Stimulated activated CD8-positive, alpha-beta memory T cell treated with anti-CD3 and anti-CD28 coated beads, Interleukin-7, amount 100 ng/mL, for 4 hours (primary cell): ENCODE data around the gene DPY19L3.
"Not testable (repeated sequence)": the region's sequence is repeated elsewhere in the genome, so short reads cannot be mapped to it uniquely, and the experiment has no call there.

Source experiments
- DNase-seq, 2 donors: peaks; one replicate each; pipeline ENCODE4 v3.0.0-alpha.2; 2020; ENCODE audit warnings: low read depth in 2 of 2

Gene DPY19L3

DNA sequence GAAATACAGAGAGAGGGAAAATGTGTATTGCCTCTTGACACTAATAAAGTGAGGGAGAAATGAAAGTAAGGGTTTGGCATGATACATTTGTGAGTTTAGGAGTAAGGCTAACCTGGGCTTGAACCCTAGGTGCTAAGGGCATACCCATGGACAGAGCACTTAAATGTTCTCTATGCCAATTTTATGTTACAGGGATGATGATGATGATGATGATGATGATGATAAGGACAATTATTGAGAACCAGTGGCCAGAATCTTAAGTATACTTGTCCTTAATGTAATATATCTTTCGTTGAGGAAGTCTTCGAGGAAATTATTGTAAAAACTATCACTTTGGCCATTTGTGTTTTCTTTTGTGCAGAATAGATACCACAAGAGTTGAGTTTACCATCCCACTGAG, 33.2 kb downstream of the DPY19L3 start:
- no peak for DNase-seq

DNA sequence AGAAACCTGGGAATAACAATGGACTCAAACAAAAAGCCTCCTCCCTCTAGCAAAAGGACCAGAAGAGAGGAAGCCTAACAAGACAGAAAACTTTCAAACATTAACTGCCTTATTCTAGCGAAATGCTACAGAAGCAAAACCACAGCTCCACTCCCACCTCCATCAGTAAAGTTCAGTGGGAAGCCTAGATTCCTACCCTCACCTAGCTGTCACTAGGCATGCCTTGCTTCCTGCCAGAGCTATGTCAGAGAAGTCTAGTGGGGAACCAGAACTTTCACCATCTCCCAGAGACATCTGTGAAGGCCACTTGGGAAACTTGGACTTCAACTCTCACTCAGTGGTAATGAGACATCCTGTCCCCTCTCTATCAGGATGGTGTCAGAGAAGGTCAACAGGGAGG, 37.1 kb downstream of the DPY19L3 start:
- no peak for DNase-seq

DNA sequence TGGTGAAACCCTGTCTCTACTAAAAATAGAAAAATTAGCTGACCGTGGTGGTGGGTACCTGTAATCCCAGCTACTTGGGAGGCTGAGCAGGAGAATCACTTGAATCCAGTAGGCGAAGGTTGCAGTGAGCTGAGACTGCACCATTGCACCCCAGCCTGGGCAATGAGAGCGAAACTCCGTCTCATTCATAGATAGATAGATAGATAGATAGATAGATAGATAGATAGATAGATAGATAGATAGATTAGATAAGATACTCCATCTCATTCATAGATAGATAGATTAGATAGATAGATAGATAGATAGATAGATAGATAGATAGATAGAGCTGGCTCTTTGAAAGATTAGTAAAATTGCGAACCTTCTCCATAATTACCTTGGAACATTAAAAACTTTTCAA, 42.0 kb downstream of the DPY19L3 start:
- DNase-seq = not testable (repeated sequence)

DNA sequence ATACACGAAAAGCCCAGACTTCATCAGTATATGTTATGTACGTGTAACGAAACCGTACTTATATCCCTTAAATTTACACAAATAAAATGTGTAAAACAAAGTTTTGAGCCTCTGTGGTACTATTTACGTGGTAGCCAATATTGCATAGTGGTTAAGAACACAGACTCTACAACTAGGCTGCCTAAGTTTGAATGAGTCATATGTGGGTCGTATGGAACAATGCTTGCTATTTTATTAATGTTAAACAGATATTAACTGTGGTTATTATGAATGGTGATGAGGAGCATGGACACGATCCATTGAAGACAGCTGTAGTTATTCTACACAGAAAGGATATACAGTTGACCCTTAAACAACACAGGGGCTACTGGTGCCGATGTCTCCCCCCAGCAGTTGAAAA, 42.5 kb downstream of the DPY19L3 start:
- DNase-seq = no peak

DNA sequence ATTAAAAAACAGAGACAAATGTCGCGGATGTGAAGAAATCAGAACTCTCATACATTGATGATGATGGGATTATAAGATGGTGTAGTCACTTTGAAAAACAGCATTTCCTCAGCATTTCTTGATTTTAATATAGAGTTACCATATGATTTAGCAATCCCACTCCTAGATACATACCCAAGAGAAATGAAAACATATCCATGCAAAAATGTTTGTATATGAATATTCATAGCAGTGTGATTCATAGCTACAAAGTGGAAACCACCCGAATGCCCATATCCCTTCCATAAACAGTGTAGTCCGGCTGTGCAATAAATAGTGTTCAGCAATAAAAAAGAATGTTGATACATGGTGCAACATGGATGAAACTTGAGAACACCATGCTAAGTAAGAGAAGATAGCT, 44.6 kb downstream of the DPY19L3 start:
- DNase-seq = no peak

DNA sequence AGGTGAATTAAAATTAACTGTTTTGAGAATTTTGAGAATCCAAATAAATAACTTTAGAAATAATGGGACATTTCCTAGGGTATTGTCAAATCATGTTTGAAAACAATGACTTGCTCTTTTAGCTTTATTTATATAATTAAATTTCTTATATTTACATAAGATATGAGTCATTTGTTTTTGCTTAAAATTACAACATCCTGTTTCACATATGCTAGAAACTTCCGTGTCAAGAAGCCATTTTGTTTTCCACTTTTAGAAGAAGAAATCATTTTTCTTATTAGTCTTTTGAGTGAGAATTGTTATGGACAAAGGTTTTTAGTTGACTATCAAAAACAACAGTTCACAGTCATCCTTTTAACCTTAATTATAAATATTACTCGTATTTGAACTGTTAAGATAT, 48.2 kb downstream of the DPY19L3 start:
- DNase-seq = no peak

DNA sequence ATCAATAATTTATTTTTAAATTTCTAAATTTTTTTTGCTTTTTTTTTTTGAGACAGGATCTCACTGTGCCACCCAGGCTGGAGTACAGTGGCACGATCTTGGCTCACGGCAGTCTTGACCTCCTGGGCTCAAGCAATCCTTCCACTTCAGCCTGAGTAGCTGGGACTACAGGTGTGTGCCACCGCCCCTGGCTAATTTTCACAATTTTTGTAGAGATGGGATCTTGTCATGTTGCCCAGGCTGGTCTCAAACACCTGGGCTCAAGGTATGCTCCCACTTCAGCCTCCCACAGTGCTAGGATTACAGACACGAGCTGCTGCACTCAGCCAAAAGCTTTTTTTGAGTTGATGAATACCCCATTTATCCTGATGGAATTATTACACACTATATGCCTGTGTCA, 50.8 kb downstream of the DPY19L3 start:
- no peak for DNase-seq

DNA sequence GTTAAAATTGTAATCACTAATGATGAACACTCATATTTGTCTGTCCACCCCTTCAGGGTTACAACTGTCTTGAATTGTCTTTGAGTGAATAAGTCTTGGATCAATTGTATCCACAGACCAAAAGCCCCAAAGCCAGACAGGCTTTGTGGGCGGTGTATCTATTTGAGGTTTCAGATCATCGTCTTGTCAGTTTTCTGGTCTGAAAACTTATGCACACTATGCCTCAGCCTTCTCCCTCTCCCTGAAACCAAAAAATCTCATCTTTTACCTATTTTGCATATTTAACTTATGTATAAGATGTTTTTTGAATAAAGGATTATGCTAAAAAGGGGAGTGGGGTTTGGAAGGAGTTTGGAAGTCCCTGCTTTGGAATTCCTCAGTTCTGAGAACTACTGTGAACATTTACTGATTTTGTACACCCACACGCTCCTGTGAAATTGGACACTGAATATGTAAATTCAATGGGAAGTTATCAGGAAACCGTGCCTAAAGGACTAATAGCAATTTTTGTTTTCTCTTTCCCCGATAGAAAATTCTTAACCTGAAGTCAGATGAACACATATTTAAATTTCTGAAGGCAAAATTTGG, 52.1 kb downstream of the DPY19L3 start:
- DNase-seq = no peak

DNA sequence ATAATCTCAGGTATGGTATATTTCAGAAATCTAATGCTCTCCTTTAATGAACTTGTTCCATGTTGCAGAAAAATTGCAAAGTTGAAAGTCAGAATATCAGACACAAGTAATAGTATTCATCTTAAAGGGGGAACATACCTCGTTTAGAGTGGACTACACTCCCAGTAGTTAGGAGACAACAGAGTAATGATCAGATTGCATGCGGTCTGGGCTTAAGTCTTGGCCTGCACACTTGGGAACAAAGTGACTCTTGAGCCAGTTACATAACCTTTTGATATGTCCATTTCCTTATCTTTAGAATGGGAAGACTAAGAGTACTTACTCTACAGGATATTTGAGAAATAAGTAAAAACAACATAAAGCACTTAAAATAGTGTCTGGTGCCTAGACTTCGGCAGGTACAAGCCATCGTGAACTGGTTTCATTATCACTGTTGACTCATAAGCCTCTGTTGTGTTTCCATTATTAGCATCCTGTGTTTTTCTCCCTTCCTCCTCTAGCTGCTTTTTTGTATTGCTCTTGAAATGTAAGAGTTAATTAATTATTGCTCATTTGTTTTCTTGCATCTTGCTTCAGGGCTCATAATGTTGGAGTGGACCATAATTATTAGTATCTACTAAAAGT, 53.0 kb downstream of the DPY19L3 start:
- DNase-seq = no peak

DNA sequence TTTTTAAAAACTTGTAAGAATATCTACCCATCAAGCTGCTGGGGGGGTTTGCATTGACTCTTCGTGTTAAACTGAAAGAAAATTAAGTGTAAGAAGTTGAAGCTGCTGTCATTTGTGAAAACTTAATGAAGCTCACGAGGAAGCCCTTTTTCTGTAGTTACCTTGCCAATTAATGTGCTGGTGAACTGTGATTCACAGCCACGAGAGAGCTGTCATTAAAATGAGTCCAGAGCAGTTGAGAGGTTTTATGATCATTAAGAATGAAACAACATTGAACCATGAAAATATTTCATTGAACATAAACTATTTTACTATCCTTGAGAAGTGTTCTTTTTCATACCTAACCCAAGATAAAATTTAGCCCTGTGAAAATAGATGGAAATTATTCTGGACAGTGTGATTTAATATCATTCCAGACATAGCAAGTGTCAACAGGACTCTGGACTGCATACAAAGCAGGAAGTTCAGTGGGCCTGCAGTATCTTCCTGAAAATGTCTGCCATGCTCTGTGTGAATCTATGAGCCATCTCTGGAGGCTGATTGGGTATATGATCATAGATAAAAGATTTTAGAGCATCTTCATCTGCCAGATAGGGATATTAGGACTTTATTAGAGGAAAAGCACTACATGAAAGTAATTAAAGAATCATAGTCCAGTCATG, 53.8 kb downstream of the DPY19L3 start:
- DNase-seq = no peak

DNA sequence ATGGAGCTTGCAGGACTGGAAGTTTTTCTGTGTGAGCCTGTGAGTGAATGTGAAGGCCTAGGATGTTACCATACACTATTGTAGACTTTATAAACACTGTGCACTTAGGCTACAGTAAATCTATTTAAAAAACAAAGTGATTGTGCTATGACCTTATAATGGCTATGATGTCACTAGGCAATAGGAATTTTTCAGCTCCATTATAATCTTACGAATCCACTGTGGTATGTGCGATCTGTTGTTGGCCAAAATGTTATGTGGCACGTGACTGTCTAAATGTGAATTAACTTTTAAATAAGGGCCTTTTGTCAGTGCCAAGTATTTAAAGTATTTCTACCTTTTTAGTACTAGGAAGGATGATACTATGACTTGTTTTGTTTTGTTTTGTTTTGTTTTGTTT, 54.9 kb downstream of the DPY19L3 start:
- no peak for DNase-seq

DNA sequence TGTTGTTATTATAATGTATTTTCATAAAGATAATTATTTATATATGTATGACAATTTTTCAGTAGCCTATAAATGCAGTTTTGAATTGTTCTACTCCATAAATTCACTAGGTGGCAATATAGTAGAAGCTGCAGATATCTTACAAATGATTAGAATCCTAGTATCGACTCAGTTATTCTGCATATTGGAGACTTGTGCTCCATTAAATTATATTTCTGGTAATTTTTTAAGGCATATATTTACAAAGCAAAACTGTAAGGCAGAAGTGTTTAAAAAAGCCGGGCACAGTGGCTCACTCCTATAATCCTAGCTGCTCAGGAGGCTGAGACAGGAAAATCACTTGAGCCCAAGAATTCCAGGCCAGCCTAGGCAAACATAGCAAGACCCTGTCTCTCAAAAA, 58.7 kb downstream of the DPY19L3 start:
- DNase-seq = no peak

DNA sequence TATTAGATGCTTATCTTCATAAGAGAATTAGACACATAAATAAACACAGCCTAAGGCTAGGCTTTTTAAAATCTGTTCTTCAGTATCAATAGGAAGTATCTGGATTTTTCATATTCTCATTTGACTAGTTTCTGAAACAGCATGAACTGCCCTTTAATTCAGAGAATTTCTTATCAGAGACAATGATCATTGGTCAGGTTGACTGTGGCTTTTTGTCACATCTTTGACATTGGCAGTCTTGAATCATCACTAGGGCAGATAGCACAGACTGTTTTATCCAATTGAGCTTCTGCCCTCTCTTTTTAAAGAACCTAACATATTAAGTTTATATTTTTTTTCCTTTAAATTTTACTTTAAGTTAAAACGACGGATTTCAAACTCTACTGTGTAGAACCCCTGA, 59.6 kb downstream of the DPY19L3 start:
- no peak for DNase-seq

DNA sequence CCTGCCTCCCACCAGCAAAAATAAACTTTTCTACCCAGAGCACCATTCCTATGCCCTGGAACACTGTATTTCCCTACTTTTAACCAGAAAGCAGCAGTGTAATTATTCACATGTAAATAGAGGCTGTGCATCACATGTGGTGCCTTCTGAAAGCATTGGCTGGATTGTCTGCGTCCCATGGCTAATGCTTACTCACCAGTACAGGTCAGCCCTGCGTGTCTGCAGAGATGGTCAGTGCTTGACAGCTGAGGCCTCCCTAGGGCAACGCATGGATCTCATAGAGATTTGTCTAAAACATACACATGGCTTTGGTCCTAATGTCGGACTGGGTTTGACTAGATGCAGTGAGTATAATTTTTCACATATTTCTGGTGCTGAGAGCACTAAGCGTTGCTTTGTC, 64.2 kb downstream of the DPY19L3 start:
- DNase-seq = no peak

DNA sequence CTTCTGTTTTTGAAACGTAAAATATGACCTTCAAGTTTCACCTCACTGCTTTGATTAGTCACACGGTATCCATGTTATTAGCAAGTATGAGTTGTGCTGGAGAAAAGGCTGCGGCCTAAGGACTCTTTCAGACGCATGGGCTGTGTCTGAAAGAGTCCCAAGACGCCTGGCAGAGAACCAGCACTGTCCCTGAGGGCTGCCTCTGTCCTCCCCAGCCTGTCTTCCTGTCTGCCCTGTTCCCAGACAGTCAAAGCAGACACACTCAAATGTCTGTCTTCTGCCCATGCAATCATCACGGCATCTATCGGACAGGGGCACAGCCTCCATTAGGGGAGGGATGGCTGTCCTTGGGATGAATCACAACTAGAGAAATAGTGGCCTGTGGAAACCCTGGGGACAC, 65.5 kb downstream of the DPY19L3 start:
- no peak for DNase-seq

DNA sequence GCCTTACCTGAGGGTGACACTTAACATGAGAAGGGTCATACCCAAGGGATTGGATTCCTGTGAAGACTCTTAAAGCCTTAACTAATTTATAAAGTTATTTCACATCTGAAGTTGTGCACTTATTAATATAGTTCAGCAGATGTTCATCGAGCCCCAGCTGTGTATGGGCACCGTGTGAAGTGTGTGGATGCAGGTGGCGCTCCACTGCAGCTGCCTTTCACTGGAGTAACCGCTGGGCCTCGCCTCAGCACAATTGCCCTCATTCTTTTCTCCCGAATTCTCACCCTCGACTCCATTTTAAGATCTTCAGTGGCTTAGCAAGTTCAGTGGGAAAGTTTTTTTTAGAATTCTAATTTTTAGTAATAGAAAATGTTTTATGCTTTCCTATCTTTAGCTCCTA, 66.2 kb downstream of the DPY19L3 start:
- no peak for DNase-seq

DNA sequence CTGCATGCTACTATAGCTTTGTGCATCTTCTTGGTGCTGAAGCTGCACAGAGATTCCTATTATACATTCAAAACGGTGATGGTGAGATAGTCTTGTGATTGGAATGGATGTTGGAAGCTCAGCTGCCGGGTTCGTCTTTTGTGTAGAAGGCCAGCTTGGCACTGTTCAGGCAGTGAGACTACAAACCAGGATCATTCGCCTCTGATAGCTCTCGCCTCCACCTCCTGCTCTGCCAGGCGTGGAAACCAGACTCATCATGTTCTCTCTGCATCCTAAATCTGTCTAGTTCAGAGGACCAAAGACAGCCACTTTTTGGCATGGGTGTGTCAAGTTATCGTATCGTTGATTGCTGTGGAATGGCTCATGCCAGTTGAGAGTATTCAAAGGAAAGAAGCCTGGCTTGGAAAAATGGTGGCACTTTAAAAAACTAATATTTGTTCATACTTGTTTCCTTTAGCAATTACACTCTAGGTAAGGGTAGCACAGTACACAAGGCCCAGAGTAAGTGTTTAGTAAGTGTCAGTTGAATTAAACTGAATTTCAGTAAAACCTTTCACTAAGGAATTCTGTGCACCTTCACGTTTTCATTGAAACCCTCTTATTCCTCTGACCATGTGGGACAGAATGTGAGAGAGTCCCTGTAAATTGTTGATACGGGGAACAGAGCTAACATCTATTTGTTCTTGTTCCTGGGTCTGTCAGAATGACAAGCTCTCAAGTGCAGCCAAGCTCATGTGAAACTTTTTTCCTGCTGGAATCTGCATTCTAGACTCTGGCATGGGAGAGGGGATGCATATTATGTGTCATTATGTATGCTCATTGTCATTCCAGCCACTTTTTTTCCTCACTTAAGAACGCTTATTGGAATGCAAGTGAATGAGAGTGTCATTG, 69.8 kb downstream of the DPY19L3 start:
- no peak for DNase-seq

DNA sequence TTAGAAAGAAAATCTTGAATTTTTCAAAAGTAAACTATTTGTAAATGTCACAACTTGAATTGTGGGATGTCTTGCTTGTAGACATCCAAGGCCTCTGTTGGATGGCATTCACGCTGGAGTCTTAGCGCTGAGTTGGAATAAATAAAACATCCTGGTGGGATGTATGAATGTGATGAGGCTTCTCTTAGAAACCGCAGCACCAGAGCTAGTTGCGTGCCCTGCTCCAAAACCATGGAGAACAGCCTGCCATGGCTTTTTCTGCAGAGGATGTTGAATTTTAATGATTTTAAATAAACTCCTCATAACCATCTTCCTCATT, 70.4 kb downstream of the DPY19L3 start:
- no peak for DNase-seq

DNA sequence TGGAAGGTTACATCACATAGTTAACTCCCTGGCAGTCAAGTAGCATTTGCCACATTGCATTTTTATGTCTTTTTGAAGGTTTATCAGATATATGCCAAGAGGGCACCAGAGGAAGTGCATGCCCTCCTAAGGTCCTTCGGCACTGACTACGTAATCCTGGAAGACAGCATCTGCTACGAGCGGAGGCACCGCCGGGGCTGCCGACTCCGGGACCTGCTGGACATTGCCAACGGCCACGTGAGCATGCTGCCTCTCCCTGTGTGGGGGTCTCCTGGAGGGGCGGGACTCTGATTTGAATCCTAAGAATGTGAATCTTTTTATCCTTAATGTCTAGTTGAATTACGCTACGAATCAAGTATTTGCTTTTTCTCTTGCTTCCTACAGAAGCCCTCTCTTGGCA, 74.8 kb downstream of the DPY19L3 start:
- no peak for DNase-seq

DNA sequence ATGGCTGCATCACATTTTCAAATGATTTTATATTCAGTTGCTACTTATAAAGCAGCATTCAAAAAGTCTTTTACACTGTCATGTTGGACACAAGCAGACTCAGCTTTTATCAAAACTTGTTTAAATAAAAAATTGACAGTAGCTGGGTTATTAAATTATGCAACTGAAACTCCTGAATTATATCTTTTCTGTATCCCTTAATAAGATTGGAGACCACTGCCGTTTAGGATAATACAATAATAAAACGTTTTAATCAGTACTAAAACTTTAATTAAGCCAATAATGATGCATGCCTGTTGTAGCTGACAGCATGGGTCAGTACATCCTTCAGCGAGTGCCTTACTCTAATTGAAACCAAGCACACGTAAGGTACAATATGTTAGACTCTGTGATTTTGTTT, 78.0 kb downstream of the DPY19L3 start:
- no peak for DNase-seq

DNA sequence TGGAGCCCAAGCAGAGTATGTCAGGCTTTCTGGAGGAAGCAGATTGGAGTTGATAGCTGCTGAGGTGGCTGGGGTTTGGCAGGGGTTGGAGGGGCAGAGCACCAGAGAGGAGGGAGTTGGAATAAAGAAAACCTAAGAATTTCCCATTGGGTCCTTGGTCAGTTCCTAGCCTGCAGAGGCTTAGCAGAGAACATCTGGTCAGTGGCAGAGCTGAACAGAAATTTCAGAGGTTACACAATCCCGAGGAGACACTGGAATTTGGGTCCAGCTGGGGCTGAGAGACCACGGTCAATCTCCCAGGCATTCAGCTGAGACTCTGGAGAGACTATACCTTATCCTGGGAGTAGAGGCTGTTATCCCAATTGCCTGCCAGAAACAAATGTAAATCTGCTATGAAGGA, 84.4 kb downstream of the DPY19L3 start:
- no peak for DNase-seq

DNA sequence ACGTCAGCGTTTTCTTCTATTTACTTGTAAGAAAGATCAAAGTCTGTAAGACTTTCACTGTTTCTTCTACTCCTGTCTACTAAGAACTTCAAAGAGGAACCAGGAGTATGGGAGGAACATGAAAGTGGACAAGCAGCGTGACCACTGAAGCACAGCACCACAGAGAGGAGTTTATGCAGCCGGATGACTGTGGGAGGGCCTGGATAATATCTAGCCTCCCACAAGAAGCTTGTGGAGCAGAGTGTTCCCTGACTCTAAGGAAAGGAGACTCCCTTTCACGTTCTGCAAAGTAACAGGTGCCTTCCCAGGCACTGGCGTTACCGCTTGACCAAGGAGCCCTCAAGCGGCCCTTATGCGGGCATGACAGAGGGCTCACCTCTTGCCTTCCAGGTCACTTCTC, 91.8 kb downstream of the DPY19L3 start:
- DNase-seq = no peak
